ENCODE data around the gene DHRS3. TPM values are rescaled to one million over a fixed set of nuclear protein-coding genes. Genes with fewer than 3 reads are reported as not detected.
A peak's percentile ranks its signal among the peaks of the same experiment; 100 is the strongest.

Gene DHRS3
- total RNA-seq, 4 donors from 2014 or later: 92.4 to 130 (median 107) TPM

DNA sequence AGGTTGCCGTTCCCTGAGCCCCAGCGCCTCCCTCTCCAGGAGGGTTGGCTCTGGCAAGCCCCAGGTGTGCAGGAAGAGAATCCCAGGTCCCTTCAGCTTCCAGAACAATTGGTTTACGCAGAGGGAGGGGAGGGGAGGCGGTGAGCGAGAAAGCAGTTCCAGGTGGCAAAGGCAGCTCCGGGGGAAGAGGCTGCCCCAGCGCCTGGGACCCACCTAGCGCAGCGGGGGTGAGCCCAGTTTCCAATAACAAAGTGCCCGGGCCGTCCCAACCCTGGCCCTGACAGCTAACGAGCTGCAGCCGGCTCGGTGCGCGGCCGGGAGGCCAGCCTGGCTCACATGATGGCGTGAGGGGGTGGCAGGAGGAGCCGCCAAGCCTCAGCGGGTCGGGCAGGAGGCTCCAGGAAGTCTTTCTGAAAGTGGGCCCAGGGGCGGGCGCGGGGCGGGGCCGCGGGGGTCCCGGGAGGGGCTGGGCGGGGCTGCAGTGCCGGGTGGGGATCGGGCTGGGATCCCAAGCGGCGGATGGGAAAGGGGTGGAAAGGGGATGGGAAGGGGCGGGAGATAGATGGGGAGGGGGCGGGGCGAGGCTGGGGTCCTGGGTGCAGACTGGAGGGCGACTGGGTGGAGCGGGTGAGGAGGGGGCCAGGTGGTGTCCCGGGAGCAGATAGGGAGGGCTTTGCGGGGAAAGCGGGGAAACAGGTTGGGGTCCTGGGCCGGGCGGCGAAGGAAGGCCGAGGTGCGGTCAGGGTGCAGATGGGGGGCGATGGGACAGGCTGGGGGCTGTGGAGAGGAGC, 22.8 kb downstream of the DHRS3 start:
- intact Hi-C loops (cut with DNase I; ENCODE audit: low total_unique reads): no loop called here

GRCh38 chr1:12594490-12594889, 23.5 kb downstream of the DHRS3 start:
- no peak for DNase-seq (ENCODE audit: low spot score in 2 of 2)
- no peak overlapping the region for H3K4me3 ChIP-seq (ENCODE audit: low read depth, poor library complexity, severe bottlenecking)
- WGBS, 2 donors: 88 to 90% methylated on average over 6 of the region's 6 CpGs
- no peak for TF ChIP-seq POLR2A (IDR thresholded peaks at IDR 0.05)
- TF ChIP-seq, protein P1, sequence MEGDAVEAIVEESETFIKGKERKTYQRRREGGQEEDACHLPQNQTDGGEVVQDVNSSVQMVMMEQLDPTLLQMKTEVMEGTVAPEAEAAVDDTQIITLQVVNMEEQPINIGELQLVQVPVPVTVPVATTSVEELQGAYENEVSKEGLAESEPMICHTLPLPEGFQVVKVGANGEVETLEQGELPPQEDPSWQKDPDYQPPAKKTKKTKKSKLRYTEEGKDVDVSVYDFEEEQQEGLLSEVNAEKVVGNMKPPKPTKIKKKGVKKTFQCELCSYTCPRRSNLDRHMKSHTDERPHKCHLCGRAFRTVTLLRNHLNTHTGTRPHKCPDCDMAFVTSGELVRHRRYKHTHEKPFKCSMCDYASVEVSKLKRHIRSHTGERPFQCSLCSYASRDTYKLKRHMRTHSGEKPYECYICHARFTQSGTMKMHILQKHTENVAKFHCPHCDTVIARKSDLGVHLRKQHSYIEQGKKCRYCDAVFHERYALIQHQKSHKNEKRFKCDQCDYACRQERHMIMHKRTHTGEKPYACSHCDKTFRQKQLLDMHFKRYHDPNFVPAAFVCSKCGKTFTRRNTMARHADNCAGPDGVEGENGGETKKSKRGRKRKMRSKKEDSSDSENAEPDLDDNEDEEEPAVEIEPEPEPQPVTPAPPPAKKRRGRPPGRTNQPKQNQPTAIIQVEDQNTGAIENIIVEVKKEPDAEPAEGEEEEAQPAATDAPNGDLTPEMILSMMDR (IDR thresholded peaks at IDR 0.05): no peak
- intact Hi-C loops (cut with DNase I; ENCODE audit: low total_unique reads): no loop called here

More for the DNA sequence above, 22.8 kb downstream of the DHRS3 start:
- 26 to 28% methylated on average over 43 to 47 of the region's 47 CpGs for WGBS, 2 donors
- no peak for TF ChIP-seq POLR2A (IDR thresholded peaks at IDR 0.05)
- TF ChIP-seq, protein P1 (IDR thresholded peaks at IDR 0.05): no peak
- DNase-seq (ENCODE audit: low spot score in 2 of 2): peak; percentile 61 to 94
- no peak overlapping the region for H3K4me3 ChIP-seq (ENCODE audit: low read depth, poor library complexity, severe bottlenecking)

GRCh38 chr1:12593621-12594066, 24.4 kb downstream of the DHRS3 start:
- 35 to 42% methylated on average over 7 of the region's 7 CpGs for WGBS, 2 donors
- DNase-seq (ENCODE audit: low spot score in 2 of 2): peak; percentile 55 to 91
- intact Hi-C loops (cut with DNase I; ENCODE audit: low total_unique reads): no loop called here
- no peak for TF ChIP-seq POLR2A (IDR thresholded peaks at IDR 0.05)
- TF ChIP-seq, protein P1 (IDR thresholded peaks at IDR 0.05): no peak
- no peak overlapping the region for H3K4me3 ChIP-seq (ENCODE audit: low read depth, poor library complexity, severe bottlenecking)

- WGBS, 2 donors: 74 to 81% methylated on average over 7 of the region's 7 CpGs
- intact Hi-C loops (cut with DNase I; ENCODE audit: low total_unique reads): no loop called here
- TF ChIP-seq, protein P1 (IDR thresholded peaks at IDR 0.05): no peak
- TF ChIP-seq POLR2A (IDR thresholded peaks at IDR 0.05): no peak
- no peak overlapping the region for H3K4me3 ChIP-seq (ENCODE audit: low read depth, poor library complexity, severe bottlenecking)
- no peak for DNase-seq (ENCODE audit: low spot score in 2 of 2)
Observed at GRCh38 chr1:12592496-12592895, 25.5 kb downstream of the DHRS3 start.

- no peak for TF ChIP-seq POLR2A (IDR thresholded peaks at IDR 0.05)
- TF ChIP-seq, protein P1 (IDR thresholded peaks at IDR 0.05): no peak
- peak; percentile 23 to 92 for DNase-seq (ENCODE audit: low spot score in 2 of 2)
- intact Hi-C loops (cut with DNase I; ENCODE audit: low total_unique reads): no loop called here
Observed at GRCh38 chr1:12591267-12591938, 26.6 kb downstream of the DHRS3 start.

More at GRCh38 chr1:12591267-12591938, 26.6 kb downstream of the DHRS3 start:
- no peak overlapping the region for H3K4me3 ChIP-seq (ENCODE audit: low read depth, poor library complexity, severe bottlenecking)
- WGBS, 2 donors: 57 to 65% methylated on average over 19 of the region's 19 CpGs
